Renal cortical epithelial cell (primary cell): Measurements from ENCODE around the gene SETD3. TPM values are rescaled to one million over a fixed set of nuclear protein-coding genes. Genes with fewer than 3 reads are reported as not detected.
A peak's percentile ranks its signal among the peaks of the same experiment; 100 is the strongest.

ENCODE experiments used
- DNase-seq: peaks from one replicate; pipeline ENCODE4 v3.0.0-alpha.2; 2011; ENCODE audit warnings: low read depth
- total RNA-seq: library from RNA; depleted of rRNA; stranded (reverse); fragments of >200 nt; gene quantifications from 2 replicates; pipeline ENCODE4 v1.2.3, GENCODE V29; 2014

SETD3 gene
- total RNA-seq, 1 donor from 2014 or later, result 85.9 TPM

- no peak for DNase-seq
These were observed 57.2 kb downstream of the SETD3 start for GRCh38 chr14:99423434-99423833.

- no peak for DNase-seq
These were observed 58.2 kb downstream of the SETD3 start for GRCh38 chr14:99422228-99423010.

- DNase-seq, result peak; percentile 47
These were observed 59.9 kb downstream of the SETD3 start for GRCh38 chr14:99420711-99421110.

GRCh38 chr14:99419905-99420304, 60.8 kb downstream of the SETD3 start:
- DNase-seq, result no peak

GRCh38 chr14:99418242-99418641, 62.4 kb downstream of the SETD3 start:
- DNase-seq, result no peak

GRCh38 chr14:99416909-99417308, 63.8 kb downstream of the SETD3 start:
- DNase-seq, result no peak

- peak; percentile 80 for DNase-seq
These were observed 65.0 kb downstream of the SETD3 start for GRCh38 chr14:99415496-99416281.

GRCh38 chr14:99413911-99414310, 66.7 kb downstream of the SETD3 start:
- no peak for DNase-seq

- no peak for DNase-seq
These were observed 67.5 kb downstream of the SETD3 start for GRCh38 chr14:99413172-99413571.

GRCh38 chr14:99412117-99413061, 68.3 kb downstream of the SETD3 start:
- peak; percentile 50 for DNase-seq

GRCh38 chr14:99410019-99410418, 70.6 kb downstream of the SETD3 start:
- DNase-seq, result no peak

GRCh38 chr14:99408971-99409289, 71.7 kb downstream of the SETD3 start:
- DNase-seq, result no peak

GRCh38 chr14:99408286-99408970, 72.2 kb downstream of the SETD3 start:
- no peak for DNase-seq

- no peak for DNase-seq
These were observed 73.2 kb downstream of the SETD3 start for GRCh38 chr14:99407416-99407815.

- no peak for DNase-seq
These were observed 77.7 kb downstream of the SETD3 start for GRCh38 chr14:99402950-99403349.

- DNase-seq, result no peak
These were observed 78.4 kb downstream of the SETD3 start for GRCh38 chr14:99402285-99402648.

- no peak for DNase-seq
These were observed 78.9 kb downstream of the SETD3 start for GRCh38 chr14:99401621-99402284.

- no peak for DNase-seq
These were observed 79.4 kb downstream of the SETD3 start for GRCh38 chr14:99401211-99401610.

- no peak for DNase-seq
These were observed 83.0 kb downstream of the SETD3 start for GRCh38 chr14:99397698-99398097.

GRCh38 chr14:99395909-99396530, 84.6 kb downstream of the SETD3 start:
- peak; percentile 71 for DNase-seq
